Mammary epithelial cell (primary cell): ENCODE data around the gene RGS8.

Experiments
- EZH2 ChIP-seq: IDR thresholded peaks from 2 replicates; pipeline ENCODE4 v1.6.1; 2012; ENCODE audit warnings: low read length, inconsistent platforms, borderline replicate concordance
- TF ChIP-seq, protein P1 (sequence below), 2 donors: IDR thresholded peaks in 1 of 2; conservative IDR thresholded peaks in 1 of 2; 2 replicates each; pipeline ENCODE4 v1.5.1; 2011 to 2012; ENCODE audit warnings: inconsistent platforms in 2 of 2, low read length in 2 of 2, mild to moderate bottlenecking in 2 of 2, control low read depth in 1 of 2, low read depth in 1 of 2; ENCODE audit not compliant: insufficient read depth in 1 of 2; ENCODE audit errors: extremely low read depth in 1 of 2

GRCh38 chr1:182723200-182723599 is 38.8 kb upstream of the RGS8 start:
- TF ChIP-seq, protein P1, sequence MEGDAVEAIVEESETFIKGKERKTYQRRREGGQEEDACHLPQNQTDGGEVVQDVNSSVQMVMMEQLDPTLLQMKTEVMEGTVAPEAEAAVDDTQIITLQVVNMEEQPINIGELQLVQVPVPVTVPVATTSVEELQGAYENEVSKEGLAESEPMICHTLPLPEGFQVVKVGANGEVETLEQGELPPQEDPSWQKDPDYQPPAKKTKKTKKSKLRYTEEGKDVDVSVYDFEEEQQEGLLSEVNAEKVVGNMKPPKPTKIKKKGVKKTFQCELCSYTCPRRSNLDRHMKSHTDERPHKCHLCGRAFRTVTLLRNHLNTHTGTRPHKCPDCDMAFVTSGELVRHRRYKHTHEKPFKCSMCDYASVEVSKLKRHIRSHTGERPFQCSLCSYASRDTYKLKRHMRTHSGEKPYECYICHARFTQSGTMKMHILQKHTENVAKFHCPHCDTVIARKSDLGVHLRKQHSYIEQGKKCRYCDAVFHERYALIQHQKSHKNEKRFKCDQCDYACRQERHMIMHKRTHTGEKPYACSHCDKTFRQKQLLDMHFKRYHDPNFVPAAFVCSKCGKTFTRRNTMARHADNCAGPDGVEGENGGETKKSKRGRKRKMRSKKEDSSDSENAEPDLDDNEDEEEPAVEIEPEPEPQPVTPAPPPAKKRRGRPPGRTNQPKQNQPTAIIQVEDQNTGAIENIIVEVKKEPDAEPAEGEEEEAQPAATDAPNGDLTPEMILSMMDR (conservative IDR thresholded peaks at IDR 0.05 in 1 of 2, IDR thresholded peaks at IDR 0.05 in 1 of 2; ENCODE audit: extremely low read depth in 1 of 2, insufficient read depth in 1 of 2, low read depth in 1 of 2, low read length in 2 of 2) = no peak
- TF ChIP-seq EZH2 = no peak
